GM21423 (cell line): ENCODE results near the gene GPS1.

ENCODE experiments used
- ATAC-seq: cut with Tn5 transposase; IDR thresholded peaks from one replicate; pipeline ENCODE4 v1.9.1; 2021; ENCODE audit warnings: mild to moderate bottlenecking, moderate library complexity; ENCODE audit not compliant: unreplicated experiment

GPS1 gene

DNA sequence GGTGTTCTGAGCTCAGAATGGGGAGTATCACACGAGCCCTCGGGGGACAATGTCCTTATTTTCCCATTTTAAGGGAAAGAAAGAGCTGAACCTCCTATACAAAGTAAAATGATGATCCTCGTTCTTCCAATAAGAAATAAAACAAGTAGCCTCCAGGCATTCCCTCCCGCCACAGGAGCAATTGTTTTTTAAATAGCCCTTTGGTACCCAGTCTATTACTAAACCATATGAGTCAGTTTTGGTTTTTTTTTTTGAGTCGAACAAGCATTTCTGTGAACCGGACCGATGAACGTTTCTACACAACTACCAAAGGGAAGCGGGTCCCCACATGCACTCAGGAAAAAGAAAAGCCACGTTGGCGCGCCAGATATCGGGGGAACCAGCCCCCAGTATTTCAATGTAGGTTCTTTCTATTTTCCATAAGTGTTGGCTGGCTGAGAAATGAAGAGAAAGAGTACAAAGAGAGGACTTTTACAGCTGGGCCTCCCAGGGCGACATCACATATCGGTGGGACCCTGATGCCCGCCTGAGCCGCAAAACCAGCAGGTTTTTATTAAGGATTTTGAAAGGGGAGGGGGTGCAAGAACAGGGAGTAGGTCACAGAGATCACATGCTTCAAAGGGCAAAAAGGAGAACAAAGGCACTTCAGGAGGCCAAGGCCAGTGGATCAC lies 10.4 kb upstream of the GPS1 start:
- no peak for ATAC-seq

DNA sequence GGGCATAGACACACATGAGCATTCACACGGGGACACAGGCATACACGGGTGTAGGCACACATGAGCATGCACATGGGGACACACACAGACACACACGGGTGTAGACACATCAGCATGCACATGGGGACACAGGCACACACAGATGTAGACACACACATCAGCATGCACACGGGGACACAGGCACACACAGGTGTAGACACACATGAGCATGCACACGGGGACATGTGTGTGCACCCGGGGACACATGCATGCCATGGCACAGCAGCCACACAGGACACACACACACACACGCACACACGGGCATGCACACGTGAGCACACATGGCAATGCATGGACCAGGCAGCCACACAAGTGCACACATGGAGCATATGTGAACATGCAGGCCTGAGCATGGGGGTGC lies 9.0 kb upstream of the GPS1 start:
- no peak for ATAC-seq

DNA sequence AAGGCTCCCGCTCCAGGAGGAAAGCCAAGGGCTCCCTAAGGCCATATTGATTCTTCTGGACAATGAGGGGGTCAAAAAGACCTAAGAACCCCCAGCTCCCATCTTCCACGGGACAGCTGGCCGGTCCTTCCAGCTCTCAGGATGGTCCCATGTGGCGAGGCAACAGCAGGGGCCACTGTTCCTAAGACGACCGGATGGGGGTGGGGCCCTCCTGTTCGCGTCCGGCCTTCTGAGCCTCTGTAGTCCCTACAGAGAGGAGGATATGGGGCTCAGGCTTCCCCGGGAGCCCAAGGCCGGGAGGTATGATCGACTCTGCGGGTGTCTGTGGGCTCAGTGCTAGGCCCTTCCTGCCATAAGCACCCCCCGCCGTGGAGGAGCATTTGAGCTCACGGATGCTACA lies 8.2 kb upstream of the GPS1 start:
- no peak for ATAC-seq

DNA sequence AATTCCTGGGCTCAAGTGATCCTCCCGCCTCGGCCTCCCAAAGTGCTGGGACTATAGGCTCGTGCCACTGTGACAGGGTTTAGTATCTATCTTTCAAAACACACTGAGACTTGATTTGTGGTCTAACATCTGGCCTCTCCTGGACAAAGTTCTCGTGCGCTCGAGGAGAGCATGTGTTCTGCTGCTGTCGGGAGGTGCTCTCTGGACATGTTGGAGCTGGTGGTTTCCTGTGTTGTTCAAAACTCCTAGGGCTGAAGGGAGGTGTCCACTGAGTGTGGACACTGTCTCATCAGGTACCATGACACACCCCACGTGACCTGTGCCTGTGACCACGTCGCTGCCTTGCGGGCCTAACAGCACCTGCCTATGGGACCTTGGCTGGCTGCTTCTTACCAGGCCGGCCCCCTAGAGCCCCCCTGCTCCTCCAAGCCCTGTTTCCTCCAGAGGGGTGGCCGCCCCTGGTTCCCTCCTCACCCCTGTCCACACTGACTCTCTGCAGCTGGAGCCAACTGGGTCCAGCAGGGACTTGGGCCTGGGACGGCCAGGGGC lies 5.7 kb upstream of the GPS1 start:
- no peak for ATAC-seq

DNA sequence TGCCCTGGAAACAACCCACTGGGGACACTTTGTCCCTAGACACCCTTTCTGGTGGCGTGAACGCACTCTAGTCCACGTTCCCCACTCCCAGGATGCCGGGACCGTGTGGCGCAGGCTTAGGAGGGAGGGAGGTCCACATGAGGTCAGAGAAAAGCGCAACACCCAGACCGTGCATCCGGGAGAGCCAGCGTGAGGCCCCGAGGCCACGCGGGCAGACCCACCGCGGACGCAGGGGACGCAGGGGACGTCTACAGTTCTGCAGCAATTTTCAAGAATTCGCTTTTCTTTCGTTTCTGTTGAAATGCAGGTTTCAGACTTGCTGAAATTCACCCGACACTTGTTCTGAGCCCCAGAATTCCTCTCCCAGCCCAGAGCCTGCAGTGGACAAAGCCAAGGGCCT lies 4.8 kb upstream of the GPS1 start:
- no peak for ATAC-seq

DNA sequence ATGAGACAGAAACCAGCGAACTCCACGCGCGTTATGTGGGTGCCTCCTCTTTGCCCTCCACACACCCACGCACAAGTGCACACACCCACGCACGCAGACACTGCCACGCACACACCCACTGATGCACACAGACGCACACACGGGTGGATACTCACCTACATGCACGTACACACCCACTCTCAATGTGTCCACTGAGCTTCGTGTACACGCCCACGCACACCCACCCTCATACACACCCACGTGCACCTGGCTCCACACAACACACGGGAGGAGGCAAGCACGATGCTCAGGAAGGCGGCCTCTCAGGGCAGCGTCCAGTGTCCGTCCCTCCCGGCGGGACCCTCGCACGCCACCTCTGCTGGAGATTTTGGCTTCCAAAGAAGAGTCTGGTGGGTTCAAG lies 4.3 kb upstream of the GPS1 start:
- no peak for ATAC-seq

DNA sequence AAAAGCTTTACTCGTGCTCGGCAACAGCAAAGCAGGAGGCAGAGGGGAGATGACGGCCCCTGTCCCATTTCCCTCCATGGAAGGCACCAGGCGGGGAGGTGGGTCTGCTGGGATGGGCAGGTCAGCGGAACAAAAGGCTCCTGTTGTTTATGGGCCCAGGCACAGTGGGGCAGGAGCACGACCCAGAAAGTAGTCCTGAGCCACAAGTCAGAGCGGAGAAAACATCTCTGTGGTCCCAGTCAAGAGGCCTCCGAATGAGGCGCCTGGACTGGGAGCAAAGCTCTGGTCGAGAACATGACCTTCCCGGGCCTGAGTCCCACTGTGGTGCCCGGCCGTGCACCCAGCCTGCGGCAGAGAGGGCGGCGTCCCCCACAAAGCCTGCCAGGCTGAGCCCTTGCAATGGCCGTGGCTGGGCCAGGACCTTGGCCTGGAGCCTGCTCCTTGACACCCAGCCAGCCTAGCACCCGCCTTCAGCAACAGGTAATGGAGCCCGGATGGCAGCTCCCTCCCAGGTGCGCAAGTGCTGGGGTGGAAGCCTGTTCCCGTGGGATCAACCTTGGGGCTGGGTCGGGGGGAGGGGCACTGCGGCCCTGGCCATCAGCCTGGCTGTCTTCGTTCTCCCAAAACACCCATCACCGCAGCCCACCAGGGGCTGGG lies 3.7 kb upstream of the GPS1 start:
- ATAC-seq, result no peak

DNA sequence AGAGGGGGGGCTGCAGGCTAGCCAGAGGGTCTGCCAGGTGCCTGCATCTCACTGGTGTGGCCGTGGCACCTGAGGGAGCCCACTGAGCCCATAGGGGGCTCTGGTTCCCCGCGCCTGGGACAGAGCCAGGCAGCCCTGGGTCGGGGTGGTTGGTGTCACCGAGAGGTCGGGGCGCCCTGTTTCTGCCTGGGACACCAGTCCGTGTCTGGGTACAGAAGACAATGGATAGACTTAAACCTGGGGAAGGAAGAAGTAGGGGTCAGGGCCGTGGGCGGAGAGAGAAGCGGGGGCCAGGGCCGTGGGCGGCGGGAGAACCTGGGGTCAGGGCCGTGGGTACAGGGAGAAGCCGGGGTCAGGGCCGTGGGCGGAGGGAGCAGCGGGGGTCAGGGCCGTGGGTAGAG lies 3.1 kb upstream of the GPS1 start:
- no peak for ATAC-seq

DNA sequence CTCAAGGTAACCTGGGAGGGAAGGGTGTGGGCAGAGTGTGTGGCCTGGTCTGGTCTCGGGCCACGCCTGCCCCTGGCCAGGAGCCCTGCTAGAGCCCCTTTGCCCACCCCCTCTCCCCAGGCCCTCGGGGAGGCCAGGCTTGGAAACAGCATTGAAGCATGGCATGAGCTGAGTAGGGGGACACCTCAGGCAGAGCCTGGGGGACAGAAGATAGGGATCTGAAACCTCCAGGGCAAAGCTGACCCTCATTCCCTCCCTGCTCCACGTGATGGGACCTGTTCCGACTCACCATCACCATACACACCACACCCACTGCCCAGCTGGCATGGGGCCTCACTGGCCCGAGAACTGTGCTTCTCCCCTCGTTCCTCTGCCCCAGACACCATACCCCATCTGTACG lies 2.6 kb upstream of the GPS1 start:
- no peak for ATAC-seq

DNA sequence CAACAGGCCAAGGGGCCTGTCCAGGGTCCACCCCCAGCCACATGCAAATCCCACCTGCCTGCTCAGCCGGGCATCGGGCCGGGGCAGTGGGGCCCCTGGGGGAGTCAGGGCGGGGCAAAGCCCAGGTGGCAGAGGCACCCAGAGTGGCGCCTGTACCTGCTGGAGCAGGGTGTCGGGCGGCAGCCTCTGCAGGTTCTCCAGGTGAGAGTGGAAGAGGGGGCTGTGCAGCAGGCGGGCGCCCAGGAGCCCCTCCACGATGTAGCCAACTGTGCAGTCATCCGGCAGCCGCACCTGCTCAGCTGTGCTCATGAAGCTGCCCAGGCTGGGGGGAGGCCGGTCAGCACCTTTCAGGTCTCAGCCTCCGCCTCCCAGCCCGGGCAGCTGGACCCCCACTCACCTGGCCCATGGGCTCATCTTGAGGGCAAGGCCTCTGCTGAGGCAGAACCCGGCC lies 2.2 kb upstream of the GPS1 start:
- no peak for ATAC-seq

DNA sequence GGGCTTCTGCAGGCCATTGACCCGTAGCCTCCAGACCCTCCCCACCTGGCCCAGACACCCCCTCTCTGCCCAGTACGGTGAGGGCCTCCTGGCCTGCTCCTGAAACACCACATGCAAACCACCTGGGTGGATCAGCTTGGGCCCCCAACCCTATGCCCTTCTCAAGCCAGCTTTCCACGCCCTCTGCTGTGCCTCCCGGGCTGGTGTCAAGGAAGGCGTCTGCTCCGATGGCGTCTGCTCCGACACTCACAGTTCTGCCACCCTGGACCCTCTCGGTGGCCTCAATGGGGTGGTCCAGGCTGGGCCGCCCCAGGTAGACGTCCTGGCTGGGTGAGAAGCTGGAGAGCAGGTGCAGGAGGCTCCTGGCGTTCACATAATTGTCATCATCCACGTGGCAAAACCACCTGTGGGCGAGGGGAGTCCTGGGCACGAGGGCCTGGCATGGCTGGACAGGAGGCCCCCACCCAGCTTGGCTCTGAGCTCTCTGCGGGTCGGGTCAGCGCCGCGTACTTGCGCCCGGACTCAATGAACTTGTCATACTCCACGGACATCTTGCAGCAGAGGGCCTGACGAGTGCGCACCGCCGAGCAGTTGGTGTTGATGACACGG lies 1.4 kb upstream of the GPS1 start:
- ATAC-seq, result no peak

DNA sequence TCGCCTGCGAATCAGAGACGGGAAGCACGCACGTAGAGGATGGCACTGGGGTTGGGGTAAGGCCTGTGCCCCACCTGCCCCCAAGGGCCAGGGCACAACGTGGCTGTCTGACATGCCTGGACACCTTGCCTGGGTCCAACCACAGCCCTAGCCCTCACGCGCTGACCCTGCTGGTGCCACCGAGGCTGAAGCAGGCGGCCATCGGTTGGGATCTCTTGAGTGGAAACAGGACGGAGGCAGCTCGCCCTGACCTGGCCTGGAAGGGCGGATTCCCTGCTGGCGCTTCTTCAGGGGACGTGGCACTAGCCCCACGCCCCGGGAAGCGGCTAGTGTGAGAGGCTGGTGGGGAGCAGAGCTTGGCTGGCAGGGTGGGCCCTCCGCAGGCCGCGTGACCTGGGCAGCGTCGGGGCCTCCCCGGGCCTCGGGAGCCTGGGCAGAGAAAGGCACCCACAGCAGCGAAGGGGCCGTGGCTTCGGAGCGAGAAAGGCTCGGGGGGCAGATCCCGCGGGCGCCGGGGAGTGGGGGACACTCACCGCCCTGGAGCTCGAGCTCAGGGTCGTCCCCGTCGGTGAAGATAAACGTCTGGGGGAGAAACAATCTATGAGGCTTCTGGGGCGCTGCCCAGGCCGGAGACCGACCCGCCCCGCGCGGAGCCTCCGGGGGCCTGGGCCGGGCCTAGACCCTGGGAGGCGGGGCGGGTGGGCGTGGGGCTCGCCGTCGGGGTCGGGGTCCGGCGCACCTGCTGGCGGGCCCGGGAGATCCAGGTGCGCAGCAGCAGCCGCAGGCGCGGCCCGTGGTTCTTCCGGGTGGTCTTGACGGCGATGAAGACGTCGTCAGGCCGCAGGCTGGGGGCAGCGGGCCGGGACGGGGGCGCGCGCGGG lies 697 bp upstream of the GPS1 start:
- peak; percentile 8 for ATAC-seq

DNA sequence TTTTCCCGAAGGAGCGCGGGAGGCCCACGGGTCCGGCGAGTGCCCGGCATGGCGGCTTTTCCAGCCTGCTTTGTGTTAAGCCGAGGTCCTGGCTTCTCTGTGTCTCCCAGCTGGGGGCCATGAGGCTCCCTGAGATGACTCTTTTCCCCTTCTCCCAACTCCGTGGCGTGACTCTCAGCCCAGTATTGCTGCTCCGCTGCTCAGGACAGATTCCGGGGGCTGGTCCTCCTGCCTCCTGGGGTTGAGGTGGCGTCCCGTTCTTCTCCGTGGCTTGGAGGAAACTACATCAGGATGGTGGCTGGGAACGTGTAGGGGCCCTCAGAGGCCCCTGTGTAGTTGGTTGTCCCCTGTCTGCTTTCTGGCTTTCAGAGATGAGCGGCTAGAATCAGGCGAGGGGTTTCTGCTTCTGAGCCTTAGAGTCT lies 951 bp downstream of the GPS1 start:
- ATAC-seq, result no peak

DNA sequence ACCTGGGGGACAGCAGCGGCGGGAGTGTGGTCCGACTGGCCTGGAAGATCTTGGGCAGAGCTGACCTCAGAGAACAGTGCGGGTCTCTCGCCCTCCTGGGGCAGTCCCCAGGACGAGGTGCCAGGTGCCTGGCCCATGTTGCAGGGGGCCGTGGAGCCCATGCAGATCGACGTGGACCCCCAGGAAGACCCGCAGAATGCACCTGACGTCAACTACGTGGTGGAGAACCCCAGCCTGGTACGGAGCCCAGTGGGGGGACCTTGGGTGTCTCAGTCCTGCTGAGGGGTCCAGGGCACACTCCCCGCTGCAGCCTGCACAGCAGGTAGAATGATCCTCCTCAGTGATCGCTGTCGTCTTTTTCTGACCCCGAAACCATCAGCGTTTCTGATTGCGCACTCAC lies 1.4 kb downstream of the GPS1 start:
- no peak for ATAC-seq

DNA sequence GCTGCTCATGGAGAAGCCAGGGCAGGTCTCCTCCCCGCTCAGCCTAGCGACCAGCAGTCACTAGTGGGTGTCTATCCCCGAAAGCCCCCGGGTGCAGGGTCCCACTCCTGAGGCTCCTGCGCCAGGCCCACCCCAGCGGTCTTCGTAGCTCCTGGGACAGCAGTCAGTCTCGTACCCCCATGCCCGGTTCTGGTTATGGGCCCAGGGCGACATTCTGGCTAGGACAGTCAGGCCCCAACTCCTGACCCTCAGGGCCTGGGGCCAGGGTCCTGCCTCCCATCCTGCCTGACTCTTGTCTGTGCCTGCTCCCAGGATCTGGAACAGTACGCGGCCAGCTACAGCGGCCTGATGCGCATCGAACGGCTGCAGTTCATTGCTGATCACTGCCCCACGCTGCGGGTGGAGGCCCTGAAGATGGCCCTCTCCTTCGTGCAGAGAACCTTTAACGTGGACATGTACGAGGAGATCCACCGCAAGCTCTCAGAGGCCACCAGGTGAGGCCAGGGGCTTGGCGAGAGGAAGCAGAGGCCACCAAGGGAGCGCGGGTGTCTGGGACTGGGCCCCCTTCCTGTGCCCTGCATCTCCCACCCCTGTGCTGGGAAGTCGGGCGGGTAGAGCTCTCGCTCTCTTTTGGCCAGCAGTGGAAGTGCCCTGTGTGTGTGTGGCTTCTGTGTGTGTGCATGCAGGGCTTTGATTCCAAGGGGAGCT lies 2.0 kb downstream of the GPS1 start:
- ATAC-seq, result no peak

DNA sequence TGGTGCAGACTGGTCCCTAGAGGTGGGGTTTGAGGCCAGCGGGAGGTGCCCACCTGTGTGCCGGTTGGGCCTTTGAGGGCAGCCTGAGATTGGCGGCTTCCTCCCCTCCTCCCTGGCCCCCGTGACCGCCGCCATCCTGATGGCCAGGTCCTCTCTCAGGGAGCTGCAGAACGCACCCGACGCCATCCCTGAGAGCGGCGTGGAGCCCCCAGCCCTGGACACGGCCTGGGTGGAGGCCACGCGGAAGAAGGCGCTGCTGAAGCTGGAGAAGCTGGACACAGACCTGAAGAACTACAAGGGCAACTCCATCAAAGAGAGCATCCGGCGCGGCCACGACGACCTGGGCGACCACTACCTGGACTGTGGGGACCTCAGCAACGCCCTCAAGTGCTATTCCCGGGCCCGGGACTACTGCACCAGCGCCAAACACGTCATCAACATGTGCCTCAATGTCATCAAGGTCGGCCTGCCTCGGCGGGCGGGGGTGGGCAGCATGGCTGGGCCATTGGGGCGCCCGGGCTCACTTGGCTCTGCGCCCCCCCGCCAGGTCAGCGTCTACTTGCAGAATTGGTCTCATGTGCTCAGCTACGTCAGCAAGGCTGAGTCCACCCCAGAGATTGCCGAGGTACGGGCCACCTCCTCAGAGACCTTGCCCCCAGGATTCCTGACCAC lies 2.8 kb downstream of the GPS1 start:
- ATAC-seq, result no peak

DNA sequence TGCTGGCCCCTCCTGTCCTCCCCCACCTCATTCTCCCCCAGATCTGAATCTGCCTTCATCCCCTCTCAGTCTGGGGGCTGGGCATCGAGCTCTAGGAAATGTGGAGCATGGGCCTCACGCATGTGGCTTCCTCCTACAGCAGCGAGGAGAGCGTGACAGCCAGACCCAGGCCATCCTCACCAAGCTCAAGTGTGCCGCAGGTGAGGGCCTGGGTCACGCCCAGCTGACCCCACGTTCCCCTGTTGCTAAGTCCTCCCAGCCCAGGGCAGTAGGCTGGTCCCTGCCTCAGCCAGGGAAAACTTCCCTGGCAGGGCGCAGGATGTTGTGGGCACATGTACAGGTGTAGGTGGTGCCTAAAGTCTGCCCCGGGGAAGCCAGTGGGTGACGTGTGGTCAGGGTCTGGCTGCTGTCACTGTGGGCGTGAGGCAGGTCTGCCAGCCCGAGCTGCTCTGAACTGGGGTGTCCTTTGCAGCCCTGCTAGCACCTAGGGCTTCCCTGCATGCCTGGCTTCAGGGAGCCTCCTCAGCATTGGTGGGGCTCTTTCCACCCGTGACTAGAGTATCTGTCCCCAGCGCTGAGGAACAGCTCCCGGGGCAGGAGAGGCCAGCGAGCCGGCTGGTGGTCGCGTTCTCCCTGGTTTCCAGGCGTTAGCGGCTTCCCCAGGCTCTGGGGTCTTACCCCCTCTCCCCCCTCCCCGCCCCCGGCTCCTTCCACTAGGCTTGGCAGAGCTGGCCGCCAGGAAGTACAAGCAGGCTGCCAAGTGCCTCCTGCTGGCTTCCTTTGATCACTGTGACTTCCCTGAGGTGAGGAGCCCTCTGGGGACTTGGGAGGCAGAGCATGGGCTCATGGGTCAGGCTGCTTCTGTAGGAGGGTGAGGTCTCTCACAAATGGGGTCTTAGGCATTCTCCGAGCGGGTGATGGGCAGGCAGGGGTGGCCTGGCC lies 3.6 kb downstream of the GPS1 start:
- ATAC-seq, result no peak

DNA sequence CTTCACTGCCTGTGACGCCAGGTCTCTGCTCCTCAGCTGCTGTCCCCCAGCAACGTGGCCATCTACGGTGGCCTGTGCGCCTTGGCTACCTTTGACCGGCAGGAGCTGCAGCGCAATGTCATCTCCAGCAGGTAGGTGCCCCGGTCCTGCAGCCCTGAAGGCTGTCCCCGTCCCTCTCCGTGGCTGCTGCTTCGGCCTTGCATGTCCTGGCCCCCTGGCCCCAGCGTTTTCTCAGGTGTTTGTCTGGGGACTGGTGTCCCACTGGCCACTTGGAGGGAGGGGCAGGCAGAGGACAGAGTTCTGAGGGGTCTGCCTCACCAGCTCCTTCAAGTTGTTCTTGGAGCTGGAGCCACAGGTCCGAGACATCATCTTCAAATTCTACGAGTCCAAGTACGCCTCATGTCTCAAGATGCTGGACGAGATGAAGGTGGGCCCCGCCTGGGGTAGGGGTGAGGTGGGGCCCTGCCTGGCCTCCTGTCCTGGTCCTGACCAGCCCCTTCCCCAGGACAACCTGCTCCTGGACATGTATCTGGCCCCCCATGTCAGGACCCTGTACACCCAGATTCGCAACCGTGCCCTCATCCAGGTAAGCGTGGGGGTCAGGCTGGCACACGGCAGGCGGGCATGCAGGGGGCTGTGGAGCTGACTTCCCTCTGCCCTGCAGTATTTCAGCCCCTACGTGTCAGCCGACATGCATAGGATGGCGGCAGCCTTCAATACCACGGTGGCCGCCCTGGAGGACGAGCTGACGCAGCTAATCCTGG lies 4.4 kb downstream of the GPS1 start:
- ATAC-seq, result no peak
